GM12891 (cell line): Measurements from ENCODE around the gene PANK4.

Experiments
- POLR2AphosphoS5 ChIP-seq: IDR thresholded peaks from 2 replicates; pipeline ENCODE4 v1.6.1; 2011; ENCODE audit warnings: low read depth, low read length, control low read depth
- SPI1 ChIP-seq: IDR thresholded peaks from 2 replicates; pipeline ENCODE4 v1.6.1; 2011; ENCODE audit warnings: low read depth, low read length, control low read depth

DNA sequence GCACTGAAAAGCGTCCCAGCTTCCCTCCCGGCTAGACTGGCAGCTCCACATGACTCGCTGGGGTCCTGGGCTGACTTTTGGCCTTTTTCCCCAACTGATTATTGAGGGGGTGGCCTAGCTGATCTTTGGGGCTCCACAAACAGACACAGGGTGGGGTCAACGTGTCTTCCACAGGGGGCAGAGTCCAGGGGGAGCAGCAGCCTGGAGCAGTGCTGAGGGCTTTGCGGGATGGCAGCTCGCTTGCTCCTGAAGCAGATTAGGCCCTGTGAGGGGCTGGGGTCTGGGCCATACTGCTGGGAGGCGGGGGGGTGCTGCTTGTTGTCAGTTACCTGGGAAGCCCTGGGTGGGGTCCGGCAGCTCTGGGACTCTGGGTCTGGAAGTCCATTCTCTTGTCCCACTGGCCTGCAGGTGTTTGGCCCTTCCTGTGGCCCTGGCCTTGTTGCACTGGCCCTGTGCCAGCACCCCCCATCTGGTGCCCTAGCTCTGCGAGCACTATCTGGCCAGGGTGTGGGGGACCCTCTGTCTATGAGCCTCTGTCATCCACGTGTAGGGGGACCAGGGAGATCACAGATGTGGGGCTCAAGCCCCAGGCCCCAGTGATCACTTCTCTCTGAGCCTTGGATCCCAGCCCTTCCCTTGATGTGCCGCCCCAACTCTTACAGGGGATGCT lies 16.0 kb upstream of the PANK4 start:
- TF ChIP-seq POLR2AphosphoS5: no peak
- TF ChIP-seq SPI1: no peak
